Inferior parietal cortex (tissue), 1 donor: ENCODE measurements around the gene EIF4EBP2.

Experiments
- DNase-seq: peaks from one replicate; pipeline ENCODE4 v3.0.0-alpha.2; 2016; ENCODE audit errors: extremely low spot score

EIF4EBP2 gene

GRCh38 chr10:70459774-70460490 is 56.0 kb downstream of the EIF4EBP2 start:
- DNase-seq = no peak

GRCh38 chr10:70461397-70462348 is 57.7 kb downstream of the EIF4EBP2 start:
- peak; percentile 64 for DNase-seq

- peak; percentile 56 for DNase-seq
These were observed 58.5 kb downstream of the EIF4EBP2 start for GRCh38 chr10:70462349-70462984.

GRCh38 chr10:70465278-70465677 is 61.3 kb downstream of the EIF4EBP2 start:
- no peak for DNase-seq

GRCh38 chr10:70465832-70466231 is 61.9 kb downstream of the EIF4EBP2 start:
- DNase-seq = no peak

GRCh38 chr10:70466951-70467350 is 63.0 kb downstream of the EIF4EBP2 start:
- DNase-seq = no peak

GRCh38 chr10:70472799-70473454 is 69.0 kb downstream of the EIF4EBP2 start:
- no peak for DNase-seq

- DNase-seq = no peak
These were observed 70.8 kb downstream of the EIF4EBP2 start for GRCh38 chr10:70474780-70475179.

GRCh38 chr10:70475661-70476060 is 71.7 kb downstream of the EIF4EBP2 start:
- DNase-seq = no peak

GRCh38 chr10:70476249-70477035 is 72.5 kb downstream of the EIF4EBP2 start:
- no peak for DNase-seq

GRCh38 chr10:70477661-70478162 is 73.8 kb downstream of the EIF4EBP2 start:
- DNase-seq = no peak
